Ishikawa (cell line): ENCODE data around the gene TBXAS1.

Experiments
- CEBPB ChIP-seq: IDR thresholded peaks from 2 replicates; pipeline ENCODE4 v1.6.1; 2012
- EP300 ChIP-seq: IDR thresholded peaks from 2 replicates; pipeline ENCODE4 v1.6.1; 2012; ENCODE audit warnings: borderline replicate concordance
- FOXM1 ChIP-seq: IDR thresholded peaks from 2 replicates; pipeline ENCODE4 v1.6.1; 2012; ENCODE audit warnings: low read depth, borderline replicate concordance
- NFIC ChIP-seq: IDR thresholded peaks from 2 replicates; pipeline ENCODE4 v1.6.1; 2012
- RAD21 ChIP-seq: IDR thresholded peaks from 2 replicates; pipeline ENCODE4 v1.6.1; 2012; ENCODE audit warnings: low read depth
- TAF1 ChIP-seq: IDR thresholded peaks from 2 replicates; pipeline ENCODE4 v1.6.1; 2012; ENCODE audit warnings: low read depth, mild to moderate bottlenecking
- TCF12 ChIP-seq: IDR thresholded peaks from 2 replicates; pipeline ENCODE4 v1.6.1; 2012; ENCODE audit warnings: low read depth
- USF1 ChIP-seq: IDR thresholded peaks from 2 replicates; pipeline ENCODE4 v1.6.1; 2012
- YY1 ChIP-seq: IDR thresholded peaks from 2 replicates; pipeline ENCODE4 v1.6.1; 2012; ENCODE audit warnings: low read depth
- TF ChIP-seq, protein P1 (sequence below): IDR thresholded peaks from 2 replicates; pipeline ENCODE4 v1.6.1; 2012
- TF ChIP-seq, protein P2 (sequence below): IDR thresholded peaks from 2 replicates; pipeline ENCODE4 v1.6.1; 2012; ENCODE audit warnings: low read depth, mild to moderate bottlenecking

DNA sequence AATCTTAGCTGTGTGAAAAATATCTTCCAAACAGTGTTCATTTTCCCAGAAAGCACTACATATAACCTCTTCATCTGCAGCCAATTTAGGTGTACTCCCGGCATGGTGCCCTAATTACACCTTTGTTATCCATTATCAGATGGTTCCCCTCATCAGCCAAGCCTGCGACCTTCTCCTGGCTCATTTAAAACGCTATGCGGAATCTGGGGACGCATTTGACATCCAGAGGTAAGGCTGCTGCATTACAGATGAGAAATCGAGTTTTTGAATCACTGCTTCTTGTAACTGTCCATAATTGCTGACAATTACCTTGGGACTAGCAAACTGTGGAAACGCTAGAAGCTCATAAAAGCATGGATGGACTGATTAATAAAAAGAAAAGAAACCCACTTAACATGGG is 124.2 kb downstream of the TBXAS1 start:
- TF ChIP-seq TCF12, result no peak
- TF ChIP-seq CEBPB, result no peak
- TF ChIP-seq TAF1, result no peak
- TF ChIP-seq, protein P1, sequence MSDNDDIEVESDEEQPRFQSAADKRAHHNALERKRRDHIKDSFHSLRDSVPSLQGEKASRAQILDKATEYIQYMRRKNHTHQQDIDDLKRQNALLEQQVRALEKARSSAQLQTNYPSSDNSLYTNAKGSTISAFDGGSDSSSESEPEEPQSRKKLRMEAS, result no peak
- TF ChIP-seq EP300, result no peak
- TF ChIP-seq, protein P2, sequence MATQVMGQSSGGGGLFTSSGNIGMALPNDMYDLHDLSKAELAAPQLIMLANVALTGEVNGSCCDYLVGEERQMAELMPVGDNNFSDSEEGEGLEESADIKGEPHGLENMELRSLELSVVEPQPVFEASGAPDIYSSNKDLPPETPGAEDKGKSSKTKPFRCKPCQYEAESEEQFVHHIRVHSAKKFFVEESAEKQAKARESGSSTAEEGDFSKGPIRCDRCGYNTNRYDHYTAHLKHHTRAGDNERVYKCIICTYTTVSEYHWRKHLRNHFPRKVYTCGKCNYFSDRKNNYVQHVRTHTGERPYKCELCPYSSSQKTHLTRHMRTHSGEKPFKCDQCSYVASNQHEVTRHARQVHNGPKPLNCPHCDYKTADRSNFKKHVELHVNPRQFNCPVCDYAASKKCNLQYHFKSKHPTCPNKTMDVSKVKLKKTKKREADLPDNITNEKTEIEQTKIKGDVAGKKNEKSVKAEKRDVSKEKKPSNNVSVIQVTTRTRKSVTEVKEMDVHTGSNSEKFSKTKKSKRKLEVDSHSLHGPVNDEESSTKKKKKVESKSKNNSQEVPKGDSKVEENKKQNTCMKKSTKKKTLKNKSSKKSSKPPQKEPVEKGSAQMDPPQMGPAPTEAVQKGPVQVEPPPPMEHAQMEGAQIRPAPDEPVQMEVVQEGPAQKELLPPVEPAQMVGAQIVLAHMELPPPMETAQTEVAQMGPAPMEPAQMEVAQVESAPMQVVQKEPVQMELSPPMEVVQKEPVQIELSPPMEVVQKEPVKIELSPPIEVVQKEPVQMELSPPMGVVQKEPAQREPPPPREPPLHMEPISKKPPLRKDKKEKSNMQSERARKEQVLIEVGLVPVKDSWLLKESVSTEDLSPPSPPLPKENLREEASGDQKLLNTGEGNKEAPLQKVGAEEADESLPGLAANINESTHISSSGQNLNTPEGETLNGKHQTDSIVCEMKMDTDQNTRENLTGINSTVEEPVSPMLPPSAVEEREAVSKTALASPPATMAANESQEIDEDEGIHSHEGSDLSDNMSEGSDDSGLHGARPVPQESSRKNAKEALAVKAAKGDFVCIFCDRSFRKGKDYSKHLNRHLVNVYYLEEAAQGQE, result no peak
- no peak for TF ChIP-seq RAD21
- TF ChIP-seq YY1, result no peak
- no peak for TF ChIP-seq USF1
- TF ChIP-seq NFIC, result no peak
- TF ChIP-seq FOXM1, result no peak
